IMR-90 (cell line): ENCODE results near the gene YWHAG. TPM values are rescaled to one million over a fixed set of nuclear protein-coding genes. Genes with fewer than 3 reads are reported as not detected.

Source experiments
- ATAC-seq: fragments of 200-7000 bp; cut with Tn5 transposase; 2 replicates; pipeline ENCODE4 v1.9.1; 2020; ENCODE audit warnings: low read depth, mild to moderate bottlenecking, moderate library complexity
- BruUV-seq: library from RNA; stranded (reverse); fragments of 400-500 nt; replicated peaks from 2 replicates; lab custom pipeline; 2021; lab: Mats Ljungman, UMichigan
- CTCF ChIA-PET: fragments of 300-600 bp; formaldehyde crosslinking; extraction: SDS; loops from one replicate; lab custom pipeline; 2021; ENCODE audit warnings: antibody characterized with exemption; lab: Yijun Ruan, JAX
- POLR2A ChIA-PET: fragments of 300-600 bp; sonication (Branson Sonifier 250); formaldehyde crosslinking; loops from one replicate; lab custom pipeline; 2022; ENCODE audit warnings: antibody characterized with exemption; ENCODE audit not compliant: unreplicated experiment; lab: Charles Lee
- DNase-seq: peaks from one replicate; pipeline ENCODE4 v3.0.0; 2013
- H2AFZ ChIP-seq: replicated peaks from 2 replicates; pipeline ENCODE3; 2013; ENCODE audit warnings: low read length, mild to moderate bottlenecking; ENCODE audit not compliant: poor library complexity
- H2AK5ac ChIP-seq: 2 replicates; pipeline ENCODE4 v1.6.1; 2013; ENCODE audit warnings: low read depth, low read length, inconsistent platforms
- H2AK9ac ChIP-seq: replicated peaks from 2 replicates; pipeline ENCODE3; 2013; ENCODE audit warnings: mild to moderate bottlenecking, low read depth, low read length, moderate library complexity; ENCODE audit not compliant: poor library complexity
- H2BK120ac ChIP-seq: 2 replicates; pipeline ENCODE4 v1.6.1; 2013; ENCODE audit warnings: low read depth, low read length, inconsistent platforms
- H2BK15ac ChIP-seq: 3 replicates; pipeline ENCODE4 v1.6.1; 2013; ENCODE audit warnings: low read depth, low read length, inconsistent platforms
- H2BK20ac ChIP-seq: 2 replicates; pipeline ENCODE4 v1.6.1; 2013; ENCODE audit warnings: low read depth, mild to moderate bottlenecking, inconsistent platforms, low read length, moderate library complexity
- H2BK5ac ChIP-seq: 2 replicates; pipeline ENCODE4 v1.6.1; 2013; ENCODE audit warnings: mild to moderate bottlenecking, low read depth, low read length, inconsistent platforms; ENCODE audit not compliant: poor library complexity, severe bottlenecking
- H3K14ac ChIP-seq: replicated peaks from 2 replicates; pipeline ENCODE4 v1.6.1; 2013; ENCODE audit warnings: low read depth, low read length, inconsistent platforms
- H3K18ac ChIP-seq: 2 replicates; pipeline ENCODE4 v1.6.1; 2013; ENCODE audit warnings: low read depth, low read length, control low read depth
- H3K23ac ChIP-seq: 2 replicates; pipeline ENCODE4 v1.6.1; 2013; ENCODE audit warnings: low read depth, low read length, inconsistent platforms
- H3K27ac ChIP-seq: 2 replicates; pipeline ENCODE4 v1.5.1; 2013; ENCODE audit warnings: mild to moderate bottlenecking, control low read depth, low read length; ENCODE audit not compliant: insufficient read depth
- H3K27me3 ChIP-seq: 2 replicates; pipeline ENCODE4 v1.6.1; 2013; ENCODE audit warnings: low read length; ENCODE audit not compliant: control insufficient read depth, insufficient read depth
- H3K36me3 ChIP-seq: 2 replicates; pipeline ENCODE4 v1.6.1; 2013; ENCODE audit warnings: low read length, mixed read lengths; ENCODE audit not compliant: control insufficient read depth, insufficient read depth
- H3K4ac ChIP-seq: 2 replicates; pipeline ENCODE4 v1.6.1; 2013; ENCODE audit warnings: low read depth, low read length, inconsistent platforms
- H3K4me1 ChIP-seq: 2 replicates; pipeline ENCODE4 v1.6.1; 2013; ENCODE audit warnings: low read length, mixed read lengths; ENCODE audit not compliant: control insufficient read depth, insufficient read depth
- H3K4me2 ChIP-seq: 2 replicates; pipeline ENCODE4 v1.6.1; 2013; ENCODE audit warnings: low read depth, mild to moderate bottlenecking, control low read depth, low read length, moderate library complexity
- H3K4me3 ChIP-seq: 2 replicates; pipeline ENCODE4 v1.5.1; 2013; ENCODE audit warnings: low read depth, mild to moderate bottlenecking, control low read depth, low read length, moderate library complexity; ENCODE audit not compliant: insufficient read depth
- H3K56ac ChIP-seq: 2 replicates; pipeline ENCODE4 v1.6.1; 2013; ENCODE audit warnings: low read length, inconsistent platforms; ENCODE audit not compliant: insufficient read depth; ENCODE audit errors: extremely low read depth
- H3K79me1 ChIP-seq, 2 experiments: 2 replicates each; pipeline ENCODE4 v1.6.1; 2013; ENCODE audit warnings: low read length in 2 of 2, inconsistent platforms in 1 of 2, low read depth in 1 of 2
- H3K9ac ChIP-seq: 2 replicates; pipeline ENCODE4 v1.6.1; 2013; ENCODE audit warnings: low read depth, low read length, control low read depth
- H3K9me1 ChIP-seq: 2 replicates; pipeline ENCODE4 v1.6.1; 2013; ENCODE audit warnings: low read length, inconsistent platforms; ENCODE audit not compliant: insufficient read depth
- H3K9me3 ChIP-seq: 2 replicates; pipeline ENCODE4 v1.6.1; 2013; ENCODE audit warnings: low read length; ENCODE audit not compliant: control insufficient read depth, insufficient read depth
- H4K20me1 ChIP-seq: 2 replicates; pipeline ENCODE4 v1.6.1; 2013; ENCODE audit warnings: low read length, inconsistent platforms; ENCODE audit not compliant: insufficient read depth
- H4K5ac ChIP-seq: 2 replicates; pipeline ENCODE4 v1.6.1; 2013; ENCODE audit warnings: mild to moderate bottlenecking, low read depth, low read length, control low read depth
- H4K8ac ChIP-seq, 2 experiments: 2 replicates each; pipeline ENCODE4 v1.6.1; 2013; ENCODE audit warnings: low read depth in 2 of 2, low read length in 2 of 2, control low read depth in 1 of 2, inconsistent platforms in 1 of 2
- H4K91ac ChIP-seq: 2 replicates; pipeline ENCODE4 v1.6.1; 2013; ENCODE audit warnings: low read depth, low read length, inconsistent platforms; ENCODE audit not compliant: insufficient read depth
- CEBPB ChIP-seq: IDR thresholded peaks from 2 replicates; pipeline ENCODE4 v1.6.1; 2012; ENCODE audit warnings: low read depth, low read length, improper control_type of control experiment
- CHD1 ChIP-seq: IDR thresholded peaks from 2 replicates; pipeline ENCODE4 v1.6.1; 2012; ENCODE audit warnings: low read depth, low read length, improper control_type of control experiment
- CTCF ChIP-seq: conservative IDR thresholded peaks from 2 replicates; pipeline ENCODE4 v1.5.1; 2012; ENCODE audit warnings: mild to moderate bottlenecking, low read depth, low read length, improper control_type of control experiment
- RFX5 ChIP-seq: IDR thresholded peaks from 2 replicates; pipeline ENCODE4 v1.8.0; 2012; ENCODE audit warnings: low read depth, mild to moderate bottlenecking, low read length, moderate library complexity
- SMC3 ChIP-seq: fragments of 150-350 bp; IDR thresholded peaks from 2 replicates; pipeline ENCODE4 v1.6.1; 2016; ENCODE audit warnings: low read depth, mild to moderate bottlenecking, antibody characterized with exemption, low read length, moderate library complexity
- WGBS, 2 experiments: methylation state at CpG; one replicate each; pipeline versions ENCODE4 v1.1.5 to v1.1.7; 2013; ENCODE audit warnings: missing lambda C conversion rate in 2 of 2; ENCODE audit not compliant: insufficient read length in 1 of 2; ENCODE audit errors: extremely low coverage in 2 of 2; 5-methylcytosine and 5-hydroxymethylcytosine counted together
- dilution Hi-C: fragments of 300-500 bp; cut with HindIII; formaldehyde crosslinking; loops from one replicate; pipeline ENCODE4 v1.14.3; 2018; ENCODE audit warnings: low sequenced_read_pairs; ENCODE audit not compliant: unreplicated experiment
- in situ Hi-C: fragments of 300-500 bp; cut with MboI; formaldehyde crosslinking; loops from 3 replicates; pipeline ENCODE4 v1.14.3; 2019; ENCODE audit warnings: low sequenced_read_pairs, inconsistent platforms, mixed read lengths
- intact Hi-C: fragments of 100-400 bp; cut with micrococcal nuclease; formaldehyde crosslinking; loops from 2 replicates; pipeline ENCODE4 v1.10.0; 2022
- polyA plus RNA-seq, 3 experiments: library from polyadenylated mRNA; depleted of rRNA; stranded (reverse); fragments of >200 nt; gene quantifications; 2 replicates each; pipeline ENCODE4 v1.2.3, GENCODE V29; 2012; ENCODE audit warnings: low replicate concordance in 1 of 3
- total RNA-seq: library from RNA; depleted of rRNA; stranded (reverse); fragments of >200 nt; gene quantifications from 2 replicates; pipeline ENCODE4 v1.2.3, GENCODE V29; 2012

The YWHAG gene
- total and polyA plus RNA-seq, 2 of the 4 experiments (the other 2 are of a cell fraction): 40.1 to 64.9 TPM

- dilution Hi-C loops (no loop called here), in situ Hi-C loops (no loop called here), intact Hi-C loops (no loop called here)
- Histone ChIP-seq H3K4me1 (peaks cover 27% of the 10 kb centered on the region), H3K4ac (peak overlapping the region; percentile 97), H3K27ac (peak overlapping the region; percentile 92), H2BK5ac (peak overlapping the region; percentile 83), H2BK15ac (peak overlapping the region; percentile 88; the same call in 2 of the 3 replicates), H3K4me2 (peak overlapping the region; percentile 28; the same call in 1 of the 2 replicates), H3K14ac (peak overlapping the region; percentile 92), H2BK120ac (peak overlapping the region; percentile 96), H3K27me3 (no peaks in the 10 kb centered on the region), H3K9me3 (no peaks in the 10 kb centered on the region), H3K9me1 (peaks cover 23% of the 10 kb centered on the region), H4K5ac (peak overlapping the region; percentile 74), H3K4me3 (no peak overlapping the region), H4K8ac (peak overlapping the region; percentile 76 to 89), H3K36me3 (no peaks in the 10 kb centered on the region), H2AK9ac (peak overlapping the region; percentile 95), H2AFZ (peak overlapping the region; percentile 91), H3K79me1 (peaks cover 0 to 26% of the 10 kb centered on the region in 2 experiments; a peak in 2 of 4 replicates), H3K56ac (peak overlapping the region; percentile 88), H4K20me1 (no peaks in the 10 kb centered on the region), H3K18ac (peak overlapping the region; percentile 42), H3K9ac (peak overlapping the region; percentile 64), H4K91ac (peak overlapping the region; percentile 96), H2BK20ac (peak overlapping the region; percentile 87), H2AK5ac (peak overlapping the region; percentile 96), H3K23ac (peak overlapping the region; percentile 94)
- CTCF ChIA-PET: interaction anchor here (0.7 to 1.4 kb wide), 3 partner anchors 21 to 353 kb away, joined by 3 to 8 read pairs (median 4); no protein-coding TSS in a partner anchor
- POLR2A ChIA-PET: interaction anchor here (0.6 to 1.3 kb wide), 3 partner anchors 13 to 67 kb away, joined by 3 to 19 read pairs (median 5); partner anchors contain the start of gene YWHAG
- TF ChIP-seq RFX5: no peak
- TF ChIP-seq CTCF: no peak
- peak; percentile 80 for TF ChIP-seq CEBPB
- no peak for TF ChIP-seq CHD1
- no peak for TF ChIP-seq SMC3
- ATAC-seq (peak; percentile 0; the same call in 1 of the 2 replicates), DNase-seq (no peak)
- no TSS peak for BruUV-seq
- WGBS, 2 experiments: 17% methylated on average over 3 of the region's 5 CpGs; no CpG with 5 or more reads in 1 of the 2 experiments
Measured at GRCh38 chr7:76292213-76292573, 66.6 kb downstream of the YWHAG start.
